Activated T-cell treated with anti-CD3 and anti-CD28 coated beads, Interleukin-2, amount 50 U/mL, for 48 hours (primary cell): ENCODE data around the gene SULT2B1.
"Not testable (repeated sequence)": the region's sequence is repeated elsewhere in the genome, so short reads cannot be mapped to it uniquely, and the experiment has no call there.

Source experiments
- DNase-seq, 2 experiments: peaks; one replicate each; pipeline ENCODE4 v3.0.0-alpha.2; 2020

The SULT2B1 gene

GRCh38 chr19:48530066-48530720 is 21.8 kb upstream of the SULT2B1 start:
- DNase-seq = no peak

- no peak for DNase-seq
These were observed 21.2 kb upstream of the SULT2B1 start for GRCh38 chr19:48530770-48531169.

- DNase-seq = no peak
These were observed 18.2 kb upstream of the SULT2B1 start for GRCh38 chr19:48533770-48534169.

GRCh38 chr19:48537541-48537940 is 14.4 kb upstream of the SULT2B1 start:
- no peak for DNase-seq

GRCh38 chr19:48538057-48538456 is 13.9 kb upstream of the SULT2B1 start:
- DNase-seq = not testable (repeated sequence)

- DNase-seq = no peak
These were observed 12.4 kb upstream of the SULT2B1 start for GRCh38 chr19:48539503-48540096.

GRCh38 chr19:48540110-48540509 is 11.9 kb upstream of the SULT2B1 start:
- no peak for DNase-seq

- DNase-seq = no peak
These were observed 10.2 kb upstream of the SULT2B1 start for GRCh38 chr19:48541813-48542212.

GRCh38 chr19:48543121-48543710 is 8.8 kb upstream of the SULT2B1 start:
- no peak for DNase-seq

- no peak for DNase-seq
These were observed 6.9 kb upstream of the SULT2B1 start for GRCh38 chr19:48544856-48545750.

- DNase-seq = no peak
These were observed 4.2 kb upstream of the SULT2B1 start for GRCh38 chr19:48547722-48548121.

GRCh38 chr19:48548253-48548911 is 3.6 kb upstream of the SULT2B1 start:
- DNase-seq = no peak

- no peak for DNase-seq
These were observed 2.6 kb upstream of the SULT2B1 start for GRCh38 chr19:48549380-48549779.

- no peak for DNase-seq
These were observed 692 bp downstream of the SULT2B1 start for GRCh38 chr19:48552406-48553322.

GRCh38 chr19:48553676-48554384 is 1.9 kb downstream of the SULT2B1 start:
- no peak for DNase-seq

GRCh38 chr19:48554385-48555091 is 2.6 kb downstream of the SULT2B1 start:
- DNase-seq = no peak

- no peak for DNase-seq
These were observed 4.2 kb downstream of the SULT2B1 start for GRCh38 chr19:48556163-48556562.

GRCh38 chr19:48556825-48557224 is 4.9 kb downstream of the SULT2B1 start:
- DNase-seq = no peak

- no peak for DNase-seq
These were observed 6.2 kb downstream of the SULT2B1 start for GRCh38 chr19:48558018-48558684.

GRCh38 chr19:48560095-48560530 is 8.1 kb downstream of the SULT2B1 start:
- DNase-seq = no peak
